Measurements from ENCODE around the gene DLX1. TPM values are rescaled to one million over a fixed set of nuclear protein-coding genes. Genes with fewer than 3 reads are reported as not detected.

DLX1 gene
- total and polyA plus RNA-seq, 9 of the 15 experiments (the other 6 are each of a cell fraction or from before 2014, with no cell fraction given): 1.9 to 26.2 (median 9.6) TPM

DNA sequence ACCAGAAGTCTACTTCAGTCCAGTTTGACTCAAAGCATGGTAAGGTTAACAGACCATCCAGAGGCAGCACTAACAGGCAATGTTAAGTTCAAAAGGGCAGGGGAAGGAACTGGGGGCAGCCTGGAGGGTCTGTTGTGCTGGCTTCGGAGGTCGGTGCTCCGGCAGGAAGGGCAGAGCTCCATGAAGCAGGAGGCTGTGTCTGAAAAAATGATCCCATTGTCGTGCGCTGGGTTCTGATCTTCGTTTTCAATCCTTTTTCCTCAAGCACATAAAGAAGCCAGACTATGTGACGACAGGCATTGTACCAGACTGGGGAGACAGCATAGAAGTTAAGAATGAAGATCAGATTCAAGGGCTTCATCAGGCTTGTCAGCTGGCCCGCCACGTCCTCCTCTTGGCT, 21.9 kb upstream of the DLX1 start:
- in situ Hi-C loops (cut with MboI) (no loop called here), intact Hi-C loops (cut with micrococcal nuclease) (no loop called here)
- Histone ChIP-seq H3K9ac (ENCODE audit: insufficient read depth in 1 of 2, low read depth in 2 of 2, low read length in 2 of 2) (peak overlapping the region; percentile 10 to 81; a peak in 3 of 4 replicates), H3K36me3 (ENCODE audit: control insufficient read depth, insufficient read depth, low read length) (no peaks in the 10 kb centered on the region), H3K79me2 (ENCODE audit: control insufficient read depth, insufficient read depth, low read length) (no peaks in the 10 kb centered on the region), H3K27ac (ENCODE audit: extremely low read depth, low read depth, low read length) (peak overlapping the region; percentile 48; the same call in 2 of the 3 replicates), H3K4me3 (no peak overlapping the region), H3K9me1 (ENCODE audit: control insufficient read depth, insufficient read depth, low read length) (no peaks in the 10 kb centered on the region), H3K4me1 (replicated peaks in 1 of 2; ENCODE audit: control insufficient read depth in 2 of 2, insufficient read depth in 2 of 2, low read length in 2 of 2) (peaks cover 4 to 32% of the 10 kb centered on the region in 2 experiments; a peak in 4 of 5 replicates), H3K27me3 (ENCODE audit: control insufficient read depth in 2 of 2, insufficient read depth in 2 of 2, low read length in 2 of 2) (no peaks in the 10 kb centered on the region), H3K9me3 (replicated peaks; ENCODE audit: control insufficient read depth, insufficient read depth, low read depth, low read length) (no peaks in the 10 kb centered on the region), H3K4me2 (ENCODE audit: insufficient read depth, low read length) (no peak overlapping the region), H4K20me1 (replicated peaks; ENCODE audit: control insufficient read depth, insufficient read depth, low read length) (no peaks in the 10 kb centered on the region), H2AFZ (ENCODE audit: low read depth, low read length) (peak overlapping the region; percentile 72)
- ChIA-PET CTCF (ENCODE audit: low intra/inter-chr PET ratio) (no interaction called here), POLR2A (interaction anchor here (0.6 to 1.6 kb wide), 4 partner anchors 10 to 1145 kb away, joined by 3 to 4 read pairs (median 3); no protein-coding TSS in a partner anchor)
- no peak for DNase-seq (ENCODE audit: extremely low read depth in 1 of 4, low spot score in 3 of 4)
- no peak for FAIRE-seq
- TF ChIP-seq DMBX1 (CRISPR knock-in tag; IDR thresholded peaks at IDR 0.05; ENCODE audit: borderline replicate concordance) (peak; percentile 61; the same call in 1 of the 2 replicates), PYGO2 (tag; IDR thresholded peaks at IDR 0.05) (no peak), CUX1 (CRISPR knock-in tag; IDR thresholded peaks at IDR 0.05) (no peak), ZNF696 (CRISPR knock-in tag; conservative IDR thresholded peaks at IDR 0.05) (no peak)
- TF ChIP-seq, protein P1, sequence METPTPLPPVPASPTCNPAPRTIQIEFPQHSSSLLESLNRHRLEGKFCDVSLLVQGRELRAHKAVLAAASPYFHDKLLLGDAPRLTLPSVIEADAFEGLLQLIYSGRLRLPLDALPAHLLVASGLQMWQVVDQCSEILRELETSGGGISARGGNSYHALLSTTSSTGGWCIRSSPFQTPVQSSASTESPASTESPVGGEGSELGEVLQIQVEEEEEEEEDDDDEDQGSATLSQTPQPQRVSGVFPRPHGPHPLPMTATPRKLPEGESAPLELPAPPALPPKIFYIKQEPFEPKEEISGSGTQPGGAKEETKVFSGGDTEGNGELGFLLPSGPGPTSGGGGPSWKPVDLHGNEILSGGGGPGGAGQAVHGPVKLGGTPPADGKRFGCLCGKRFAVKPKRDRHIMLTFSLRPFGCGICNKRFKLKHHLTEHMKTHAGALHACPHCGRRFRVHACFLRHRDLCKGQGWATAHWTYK (CRISPR knock-in tag; IDR thresholded peaks at IDR 0.05): 0 out of 2 replicates have a peak, but pooled peaks have one; percentile 51
- no TSS peak for BruUV-seq (replicated peaks)
- peak; percentile 3; the same call in 2 of the 3 replicates for ATAC-seq
- 78% methylated on average over 9 of the region's 9 CpGs for WGBS (ENCODE audit: insufficient coverage, low coverage, missing lambda C conversion rate)

Data from K562 (cell line).